AG10803 (cell line): ENCODE data around the gene KLHL17.
A peak's percentile ranks its signal among the peaks of the same experiment; 100 is the strongest.

ENCODE experiments used
- DNase-seq: peaks from one replicate; pipeline ENCODE4 v3.0.0; 2010; ENCODE audit warnings: low read depth
- H3K4me3 ChIP-seq: 2 replicates; pipeline ENCODE4 v1.5.1; 2011; ENCODE audit warnings: mild to moderate bottlenecking, low read length, control low read depth
- TF ChIP-seq, protein P1 (sequence below): conservative IDR thresholded peaks from 2 replicates; pipeline ENCODE4 v1.5.1; 2011; ENCODE audit warnings: mild to moderate bottlenecking, low read length, control low read depth, inconsistent platforms

Gene KLHL17

DNA sequence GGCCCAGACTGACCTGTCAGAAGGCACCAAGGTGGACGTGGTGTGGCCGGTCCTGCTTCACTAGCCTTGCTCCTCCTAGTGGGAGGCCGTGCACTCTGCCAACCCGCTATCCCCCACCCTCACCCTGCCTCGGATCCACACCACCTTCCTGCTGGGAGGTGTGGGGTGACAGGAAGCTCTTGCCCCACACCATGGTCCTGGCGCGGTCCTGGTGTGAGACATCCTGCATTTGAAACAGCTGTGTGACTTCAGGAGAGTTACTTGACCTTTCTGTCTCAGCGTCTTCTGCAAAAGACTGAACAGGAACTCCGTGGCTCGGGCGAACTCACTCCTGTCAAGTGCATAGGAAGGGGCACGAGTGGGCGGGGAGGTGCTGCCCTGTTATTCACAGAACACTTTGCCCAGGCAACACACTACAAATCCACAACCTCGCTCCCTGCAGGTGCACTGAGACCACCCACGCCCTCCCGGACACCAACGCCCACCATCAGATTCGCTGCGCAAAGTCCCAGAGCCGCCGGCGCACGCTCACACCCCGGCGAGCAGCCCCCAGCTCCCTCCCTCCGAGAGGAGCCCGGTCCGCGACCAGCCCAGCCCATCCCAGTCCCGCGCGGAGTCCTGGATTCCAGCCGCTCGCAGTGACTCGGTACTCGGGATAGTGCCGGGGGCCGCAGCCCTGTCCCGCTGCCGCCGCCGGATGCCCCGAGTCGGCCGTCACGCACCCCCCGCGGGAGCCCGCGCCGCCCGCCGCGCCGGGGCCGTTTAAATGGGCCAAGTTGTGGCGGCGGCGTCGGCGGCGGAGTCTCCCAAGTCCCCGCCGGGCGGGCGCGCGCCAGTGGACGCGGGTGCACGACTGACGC, 37.0 kb upstream of the KLHL17 start, which contains the start of gene SAMD11:
Gene SAMD11 (plus strand): TSS at position 793 of the 860 bp plus-strand sequence. CDS start 509 bp downstream, outside the sequence.
- TF ChIP-seq, protein P1, sequence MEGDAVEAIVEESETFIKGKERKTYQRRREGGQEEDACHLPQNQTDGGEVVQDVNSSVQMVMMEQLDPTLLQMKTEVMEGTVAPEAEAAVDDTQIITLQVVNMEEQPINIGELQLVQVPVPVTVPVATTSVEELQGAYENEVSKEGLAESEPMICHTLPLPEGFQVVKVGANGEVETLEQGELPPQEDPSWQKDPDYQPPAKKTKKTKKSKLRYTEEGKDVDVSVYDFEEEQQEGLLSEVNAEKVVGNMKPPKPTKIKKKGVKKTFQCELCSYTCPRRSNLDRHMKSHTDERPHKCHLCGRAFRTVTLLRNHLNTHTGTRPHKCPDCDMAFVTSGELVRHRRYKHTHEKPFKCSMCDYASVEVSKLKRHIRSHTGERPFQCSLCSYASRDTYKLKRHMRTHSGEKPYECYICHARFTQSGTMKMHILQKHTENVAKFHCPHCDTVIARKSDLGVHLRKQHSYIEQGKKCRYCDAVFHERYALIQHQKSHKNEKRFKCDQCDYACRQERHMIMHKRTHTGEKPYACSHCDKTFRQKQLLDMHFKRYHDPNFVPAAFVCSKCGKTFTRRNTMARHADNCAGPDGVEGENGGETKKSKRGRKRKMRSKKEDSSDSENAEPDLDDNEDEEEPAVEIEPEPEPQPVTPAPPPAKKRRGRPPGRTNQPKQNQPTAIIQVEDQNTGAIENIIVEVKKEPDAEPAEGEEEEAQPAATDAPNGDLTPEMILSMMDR = no peak
- DNase-seq = peak; percentile 89
- peak within 1 kb of the TSS; percentile 61 for H3K4me3 ChIP-seq

DNA sequence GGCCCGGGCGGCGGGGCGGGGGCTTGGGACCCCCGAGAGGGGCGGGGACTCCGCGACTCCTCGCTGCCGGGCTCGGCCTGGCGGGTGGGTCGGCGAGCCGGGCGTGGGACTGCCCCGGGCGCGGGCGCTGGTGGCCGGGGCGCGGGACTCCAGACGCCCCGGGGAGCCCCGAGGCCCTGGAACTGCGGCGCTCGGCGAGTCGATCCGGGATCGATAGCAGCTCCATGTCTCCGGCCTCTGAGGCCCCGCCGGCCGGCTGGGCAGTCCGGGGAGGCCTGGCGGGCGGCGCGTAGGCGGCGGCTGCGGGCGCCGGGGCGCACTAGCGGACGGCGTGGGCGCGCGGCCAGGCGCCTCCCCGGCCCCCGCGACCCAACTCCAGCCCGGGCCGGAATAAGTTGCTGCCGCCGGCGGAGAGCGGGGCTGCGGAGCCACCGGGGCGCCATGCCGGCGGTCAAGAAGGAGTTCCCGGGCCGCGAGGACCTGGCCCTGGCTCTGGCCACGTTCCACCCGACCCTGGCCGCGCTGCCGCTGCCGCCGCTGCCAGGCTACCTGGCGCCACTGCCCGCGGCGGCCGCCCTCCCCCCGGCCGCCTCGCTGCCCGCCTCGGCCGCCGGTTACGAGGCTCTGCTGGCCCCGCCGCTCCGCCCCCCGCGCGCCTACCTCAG, 36.3 kb upstream of the KLHL17 start:
- DNase-seq = no peak
- TF ChIP-seq, protein P1 = no peak
- H3K4me3 ChIP-seq = peak overlapping the region; percentile 61

DNA sequence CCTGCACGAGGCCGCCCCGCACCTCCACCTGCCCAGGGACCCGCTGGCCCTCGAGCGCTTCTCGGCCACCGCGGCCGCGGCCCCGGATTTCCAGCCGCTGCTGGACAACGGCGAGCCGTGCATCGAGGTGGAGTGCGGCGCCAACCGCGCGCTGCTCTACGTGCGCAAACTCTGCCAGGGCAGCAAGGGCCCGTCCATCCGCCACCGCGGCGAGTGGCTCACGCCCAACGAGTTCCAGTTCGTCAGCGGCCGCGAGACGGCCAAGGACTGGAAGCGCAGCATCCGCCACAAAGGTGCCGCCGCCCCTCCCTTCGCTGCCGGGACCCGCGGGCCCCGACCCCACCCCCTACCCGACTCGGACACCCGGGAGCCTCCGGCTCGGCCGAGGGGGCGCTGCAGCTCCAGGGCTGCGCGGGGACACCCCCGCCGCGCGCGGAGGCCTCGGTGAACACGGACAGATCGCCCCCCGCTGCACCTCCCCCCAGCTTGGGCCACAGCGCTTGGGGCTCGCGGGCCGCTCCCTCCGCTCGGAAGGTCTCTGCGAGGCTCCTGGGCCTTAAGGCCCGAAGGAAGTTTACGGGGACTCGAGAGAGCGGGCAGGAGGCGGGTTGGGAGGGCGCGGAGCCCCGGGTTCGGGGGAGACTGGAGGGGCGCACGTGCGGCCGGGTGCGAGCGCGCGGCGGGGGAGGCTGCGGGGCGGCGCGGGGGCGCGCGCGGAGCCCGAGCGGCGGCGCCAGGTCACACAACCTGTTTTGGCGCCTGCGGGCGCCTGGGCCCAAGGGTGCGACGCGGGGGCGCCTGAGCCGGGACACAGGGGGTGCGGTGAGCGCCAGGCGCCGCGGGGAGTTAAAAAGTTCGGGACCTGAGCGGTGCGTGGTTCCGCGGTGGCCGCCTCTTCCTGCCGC, 35.5 kb upstream of the KLHL17 start:
- DNase-seq = peak; percentile 56
- TF ChIP-seq, protein P1 = 0 out of 2 replicates have a peak, but pooled peaks have one; percentile 11
- peak overlapping the region; percentile 61 for H3K4me3 ChIP-seq

DNA sequence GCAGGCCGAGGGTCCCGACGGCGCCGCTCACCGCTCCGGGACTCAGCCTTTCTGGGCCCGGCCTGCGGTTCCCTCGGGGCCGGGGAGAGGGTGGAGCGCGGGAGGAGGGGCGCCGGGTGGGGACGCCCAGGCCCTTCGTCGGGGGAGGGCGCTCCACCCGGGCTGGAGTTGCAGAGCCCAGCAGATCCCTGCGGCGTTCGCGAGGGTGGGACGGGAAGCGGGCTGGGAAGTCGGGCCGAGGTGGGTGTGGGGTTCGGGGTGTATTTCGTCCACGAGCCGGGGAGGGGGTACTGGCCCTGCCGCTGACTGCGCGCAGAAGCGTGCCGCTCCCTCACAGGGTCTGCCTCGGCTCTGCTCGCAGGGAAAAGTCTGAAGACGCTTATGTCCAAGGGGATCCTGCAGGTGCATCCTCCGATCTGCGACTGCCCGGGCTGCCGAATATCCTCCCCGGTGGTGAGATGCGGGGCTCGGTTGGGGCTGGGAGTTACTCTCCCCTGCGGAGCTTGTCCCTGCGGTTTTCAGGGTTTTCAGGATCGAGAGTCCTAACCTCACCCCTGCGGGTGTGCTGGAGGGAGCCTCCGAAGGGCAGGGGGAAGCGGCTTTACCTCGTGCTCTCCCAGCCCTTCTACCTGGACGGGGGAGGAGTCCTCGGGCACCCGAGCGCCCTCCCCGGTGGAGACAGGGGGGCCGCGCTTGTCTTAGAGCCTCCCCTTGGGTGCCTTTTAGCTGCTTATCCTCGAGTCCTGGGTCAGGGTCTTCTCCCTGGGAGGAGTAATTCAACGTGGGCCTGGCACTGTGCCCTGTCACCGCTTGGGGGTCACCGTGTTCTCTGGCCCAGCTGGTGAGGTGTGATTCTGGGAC, 34.6 kb upstream of the KLHL17 start:
- H3K4me3 ChIP-seq = peak overlapping the region; percentile 55
- peak; percentile 53 for DNase-seq
- TF ChIP-seq, protein P1 = no peak

DNA sequence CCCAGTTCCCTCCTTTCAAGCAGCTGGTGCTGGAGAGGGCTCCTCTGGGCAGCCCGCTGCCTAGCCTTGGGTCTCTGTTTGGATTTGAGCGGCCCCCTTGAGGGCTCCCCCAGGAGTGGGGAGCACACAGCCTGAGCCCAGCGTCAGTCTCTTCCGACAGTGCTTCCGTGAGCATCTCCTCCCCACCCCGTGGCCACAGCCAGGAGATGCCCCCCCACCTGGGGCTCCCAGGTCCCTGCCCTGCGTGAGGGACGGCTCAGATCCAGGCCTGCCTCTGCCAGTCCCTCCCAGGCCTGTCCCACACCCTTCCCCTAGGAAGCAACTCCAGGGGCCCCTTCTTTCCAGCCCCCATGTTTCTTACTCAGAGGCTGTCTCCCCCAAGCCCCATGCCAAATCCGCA, 33.1 kb upstream of the KLHL17 start:
- TF ChIP-seq, protein P1 = no peak
- no peak overlapping the region for H3K4me3 ChIP-seq
- no peak for DNase-seq

DNA sequence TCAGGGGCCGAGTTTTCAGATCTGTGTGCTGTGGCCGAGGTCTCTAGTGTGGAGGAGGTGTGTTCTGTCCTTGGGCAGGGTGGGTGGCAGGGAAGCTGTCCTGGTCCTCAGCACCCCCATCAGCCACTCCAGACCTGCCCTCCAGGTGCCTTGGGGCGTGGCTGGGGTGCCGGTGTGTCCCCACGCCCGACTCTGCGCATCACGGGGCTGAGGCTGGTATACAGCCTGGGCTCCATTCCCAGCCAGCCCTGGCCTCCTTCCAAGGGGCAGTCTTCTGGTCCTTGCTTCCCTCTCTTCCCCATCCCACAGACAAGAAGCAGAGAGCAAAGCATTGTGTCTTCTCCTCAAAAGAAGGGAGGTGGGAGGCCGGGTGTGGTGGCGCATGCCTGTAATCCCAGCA, 32.6 kb upstream of the KLHL17 start:
- no peak for DNase-seq
- TF ChIP-seq, protein P1 = no peak
- no peak overlapping the region for H3K4me3 ChIP-seq
